H1 (cell line): ENCODE measurements around the gene FKRP.

Source experiments
- ATF2 ChIP-seq: IDR thresholded peaks from 2 replicates; pipeline ENCODE4 v1.6.1; 2012; ENCODE audit warnings: low read length, inconsistent platforms
- CEBPB ChIP-seq: IDR thresholded peaks from 2 replicates; pipeline ENCODE4 v1.6.1; 2012; ENCODE audit warnings: low read depth, low read length
- CREB1 ChIP-seq: IDR thresholded peaks from 2 replicates; pipeline ENCODE4 v1.6.1; 2012; ENCODE audit warnings: inconsistent platforms
- EP300 ChIP-seq, 2 experiments: IDR thresholded peaks; 1 replicate in 1 of 2; 2 replicates in 1 of 2; pipeline ENCODE4 v1.6.1; 2011 to 2012; ENCODE audit warnings: low read depth in 2 of 2, low read length in 2 of 2, mild to moderate bottlenecking in 2 of 2, borderline replicate concordance in 1 of 2, inconsistent platforms in 1 of 2, moderate library complexity in 1 of 2
- GABPA ChIP-seq: IDR thresholded peaks from 2 replicates; pipeline ENCODE4 v1.6.1; 2011; ENCODE audit warnings: mild to moderate bottlenecking, low read length, moderate library complexity, borderline replicate concordance; ENCODE audit not compliant: insufficient read depth
- JUND ChIP-seq: IDR thresholded peaks from 2 replicates; pipeline ENCODE4 v1.6.1; 2011; ENCODE audit warnings: mild to moderate bottlenecking, improper control_type of control experiment, low read length
- POLR2A ChIP-seq, 2 experiments: IDR thresholded peaks; 1 replicate in 1 of 2; 2 replicates in 1 of 2; pipeline ENCODE4 v1.6.1; 2011; ENCODE audit warnings: low read depth in 2 of 2, low read length in 2 of 2, mild to moderate bottlenecking in 2 of 2; ENCODE audit errors: control extremely low read depth in 1 of 2
- POLR2AphosphoS5 ChIP-seq: IDR thresholded peaks from 2 replicates; pipeline ENCODE4 v1.6.1; 2011; ENCODE audit warnings: low read depth, low read length
- RAD21 ChIP-seq, 2 experiments: IDR thresholded peaks in 1 of 2; conservative IDR thresholded peaks in 1 of 2; 2 replicates each; pipeline ENCODE4 v1.6.1; 2011; ENCODE audit warnings: low read depth in 2 of 2, low read length in 2 of 2, improper control_type of control experiment in 1 of 2, inconsistent platforms in 1 of 2, mild to moderate bottlenecking in 1 of 2, moderate library complexity in 1 of 2
- SP1 ChIP-seq: IDR thresholded peaks from 2 replicates; pipeline ENCODE4 v1.6.1; 2011; ENCODE audit warnings: low read depth, low read length
- TF ChIP-seq, protein P1 (sequence below), 3 experiments: IDR thresholded peaks; 1 replicate in 2 of 3; 2 replicates in 1 of 3; pipeline versions ENCODE4 v1.5.1 to v1.6.1; 2011; ENCODE audit warnings: low read length in 3 of 3, mild to moderate bottlenecking in 3 of 3, inconsistent platforms in 2 of 3, low read depth in 1 of 3, moderate library complexity in 1 of 3; ENCODE audit not compliant: insufficient read depth in 1 of 3; ENCODE audit errors: control extremely low read depth in 1 of 3

DNA sequence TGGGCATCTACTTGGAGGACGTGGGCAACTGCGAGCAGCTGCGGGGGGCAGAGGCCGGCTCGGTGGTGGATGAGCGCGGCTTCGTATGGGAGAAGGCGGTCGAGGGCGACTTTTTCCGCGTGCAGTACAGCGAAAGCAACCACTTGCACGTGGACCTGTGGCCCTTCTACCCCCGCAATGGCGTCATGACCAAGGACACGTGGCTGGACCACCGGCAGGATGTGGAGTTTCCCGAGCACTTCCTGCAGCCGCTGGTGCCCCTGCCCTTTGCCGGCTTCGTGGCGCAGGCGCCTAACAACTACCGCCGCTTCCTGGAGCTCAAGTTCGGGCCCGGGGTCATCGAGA is 10.7 kb downstream of the FKRP start:
- TF ChIP-seq, protein P1, sequence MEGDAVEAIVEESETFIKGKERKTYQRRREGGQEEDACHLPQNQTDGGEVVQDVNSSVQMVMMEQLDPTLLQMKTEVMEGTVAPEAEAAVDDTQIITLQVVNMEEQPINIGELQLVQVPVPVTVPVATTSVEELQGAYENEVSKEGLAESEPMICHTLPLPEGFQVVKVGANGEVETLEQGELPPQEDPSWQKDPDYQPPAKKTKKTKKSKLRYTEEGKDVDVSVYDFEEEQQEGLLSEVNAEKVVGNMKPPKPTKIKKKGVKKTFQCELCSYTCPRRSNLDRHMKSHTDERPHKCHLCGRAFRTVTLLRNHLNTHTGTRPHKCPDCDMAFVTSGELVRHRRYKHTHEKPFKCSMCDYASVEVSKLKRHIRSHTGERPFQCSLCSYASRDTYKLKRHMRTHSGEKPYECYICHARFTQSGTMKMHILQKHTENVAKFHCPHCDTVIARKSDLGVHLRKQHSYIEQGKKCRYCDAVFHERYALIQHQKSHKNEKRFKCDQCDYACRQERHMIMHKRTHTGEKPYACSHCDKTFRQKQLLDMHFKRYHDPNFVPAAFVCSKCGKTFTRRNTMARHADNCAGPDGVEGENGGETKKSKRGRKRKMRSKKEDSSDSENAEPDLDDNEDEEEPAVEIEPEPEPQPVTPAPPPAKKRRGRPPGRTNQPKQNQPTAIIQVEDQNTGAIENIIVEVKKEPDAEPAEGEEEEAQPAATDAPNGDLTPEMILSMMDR (IDR thresholded peaks at IDR 0.05; ENCODE audit: control extremely low read depth in 1 of 3, insufficient read depth in 1 of 3, low read depth in 1 of 3, low read length in 3 of 3): no peak
- no peak for TF ChIP-seq RAD21 (IDR thresholded peaks at IDR 0.05 in 1 of 2, conservative IDR thresholded peaks at IDR 0.05 in 1 of 2; ENCODE audit: low read depth in 2 of 2, low read length in 2 of 2)
- no peak for TF ChIP-seq GABPA
- no peak for TF ChIP-seq EP300 (IDR thresholded peaks at IDR 0.05; ENCODE audit: borderline replicate concordance in 1 of 2, low read depth in 2 of 2, low read length in 2 of 2)
- no peak for TF ChIP-seq CREB1
- no peak for TF ChIP-seq JUND
- TF ChIP-seq SP1: no peak
- TF ChIP-seq POLR2AphosphoS5: no peak
- no peak for TF ChIP-seq ATF2
- no peak for TF ChIP-seq CEBPB
- no peak for TF ChIP-seq POLR2A (IDR thresholded peaks at IDR 0.05; ENCODE audit: control extremely low read depth in 1 of 2, low read depth in 2 of 2, low read length in 2 of 2)
